Fibroblast of pulmonary artery (primary cell): ENCODE measurements around the gene FBLIM1.

Source experiments
- DNase-seq: peaks from one replicate; pipeline ENCODE4 v3.0.0-alpha.2; 2010; ENCODE audit warnings: low read depth
- H3K4me3 ChIP-seq: replicated peaks from 2 replicates; pipeline ENCODE4 v1.5.1; 2011; ENCODE audit warnings: low read depth, mild to moderate bottlenecking, control low read depth, low read length, moderate library complexity
- CTCF ChIP-seq: IDR thresholded peaks from 2 replicates; pipeline ENCODE4 v1.5.1; 2011; ENCODE audit warnings: mild to moderate bottlenecking, control low read depth, low read length, inconsistent platforms; ENCODE audit errors: missing control alignments

The FBLIM1 gene

DNA sequence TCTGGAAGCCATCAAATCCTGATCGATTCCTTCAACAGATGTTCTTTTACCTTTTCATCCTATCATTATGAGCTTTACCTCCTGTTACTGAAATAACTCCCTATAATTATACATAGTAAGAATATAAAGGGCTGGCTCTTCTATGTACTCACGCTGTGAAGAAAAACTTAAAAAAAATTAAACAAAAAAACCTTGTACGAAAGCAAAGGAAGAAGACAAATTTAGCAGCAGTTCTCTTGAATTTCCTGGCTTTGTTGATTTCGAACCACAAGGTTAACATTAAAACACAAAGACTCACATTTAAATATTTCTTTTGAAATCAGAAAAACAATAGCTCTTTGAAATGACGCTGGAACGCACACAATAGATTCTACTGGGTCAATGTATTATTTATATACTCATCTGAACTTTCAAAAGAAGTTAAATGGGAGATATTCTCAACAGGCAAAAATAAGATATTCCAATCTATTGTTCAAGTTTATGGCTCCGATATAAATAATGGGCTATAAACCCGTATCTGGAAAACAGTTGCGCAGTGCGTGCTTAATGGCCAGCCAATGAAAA lies 75.3 kb downstream of the FBLIM1 start:
- DNase-seq: no peak
- TF ChIP-seq CTCF: no peak
- H3K4me3 ChIP-seq: peak overlapping the region; percentile 71

GRCh38 chr1:15834406-15835204 lies 76.0 kb downstream of the FBLIM1 start:
- TF ChIP-seq CTCF: no peak
- peak overlapping the region; percentile 71 for H3K4me3 ChIP-seq
- peak; percentile 94 for DNase-seq

GRCh38 chr1:15835205-15835740 lies 76.7 kb downstream of the FBLIM1 start:
- no peak for TF ChIP-seq CTCF
- H3K4me3 ChIP-seq: peak overlapping the region; percentile 71
- no peak for DNase-seq

GRCh38 chr1:15835741-15836510 lies 77.3 kb downstream of the FBLIM1 start:
- TF ChIP-seq CTCF: no peak
- DNase-seq: peak; percentile 100
- peak overlapping the region; percentile 71 for H3K4me3 ChIP-seq
